ENCODE measurements around the gene LRRC8C.

Gene LRRC8C

DNA sequence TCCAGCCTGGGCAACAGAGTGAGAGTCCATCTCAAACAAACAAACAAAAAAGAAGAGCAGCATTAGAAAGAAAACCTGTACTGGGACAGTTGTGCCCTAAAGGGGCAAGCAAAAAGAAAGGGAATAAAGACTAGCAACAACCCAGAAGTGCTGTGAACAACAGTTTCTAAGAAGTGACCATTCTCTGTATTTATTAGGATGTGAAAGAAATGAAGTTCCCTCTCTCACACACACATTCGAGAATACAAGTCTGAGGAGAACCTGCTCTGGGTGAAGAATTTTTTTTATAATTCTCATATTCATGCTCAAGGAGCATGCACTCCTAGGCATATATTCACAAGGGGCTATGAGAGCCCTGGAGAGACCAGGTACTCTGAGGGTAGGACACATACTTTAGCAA is 128.4 kb downstream of the LRRC8C start:
- Mint-ChIP-seq H3K9me3 (no peaks in the 10 kb centered on the region), H3K4me1 (peaks cover 76% of the 10 kb centered on the region), H3K36me3 (peaks cover 4% of the 10 kb centered on the region), H3K27ac (peak overlapping the region; percentile 68), H3K27me3 (no peaks in the 10 kb centered on the region), H3K4me3 (no peak overlapping the region)

- H3K4me3 Mint-ChIP-seq, result peak overlapping the region; percentile 91
- H3K36me3 Mint-ChIP-seq, result peaks cover 4% of the 10 kb centered on the region
- H3K4me1 Mint-ChIP-seq, result peaks cover 71% of the 10 kb centered on the region
- peak overlapping the region; percentile 95 for H3K27ac Mint-ChIP-seq
- H3K9me3 Mint-ChIP-seq, result no peaks in the 10 kb centered on the region
- H3K27me3 Mint-ChIP-seq, result no peaks in the 10 kb centered on the region
Measured at GRCh38 chr1:89761901-89762300, 129.0 kb downstream of the LRRC8C start.

- no peaks in the 10 kb centered on the region for H3K9me3 Mint-ChIP-seq
Measured at GRCh38 chr1:89762386-89762778, 129.5 kb downstream of the LRRC8C start.

DNA sequence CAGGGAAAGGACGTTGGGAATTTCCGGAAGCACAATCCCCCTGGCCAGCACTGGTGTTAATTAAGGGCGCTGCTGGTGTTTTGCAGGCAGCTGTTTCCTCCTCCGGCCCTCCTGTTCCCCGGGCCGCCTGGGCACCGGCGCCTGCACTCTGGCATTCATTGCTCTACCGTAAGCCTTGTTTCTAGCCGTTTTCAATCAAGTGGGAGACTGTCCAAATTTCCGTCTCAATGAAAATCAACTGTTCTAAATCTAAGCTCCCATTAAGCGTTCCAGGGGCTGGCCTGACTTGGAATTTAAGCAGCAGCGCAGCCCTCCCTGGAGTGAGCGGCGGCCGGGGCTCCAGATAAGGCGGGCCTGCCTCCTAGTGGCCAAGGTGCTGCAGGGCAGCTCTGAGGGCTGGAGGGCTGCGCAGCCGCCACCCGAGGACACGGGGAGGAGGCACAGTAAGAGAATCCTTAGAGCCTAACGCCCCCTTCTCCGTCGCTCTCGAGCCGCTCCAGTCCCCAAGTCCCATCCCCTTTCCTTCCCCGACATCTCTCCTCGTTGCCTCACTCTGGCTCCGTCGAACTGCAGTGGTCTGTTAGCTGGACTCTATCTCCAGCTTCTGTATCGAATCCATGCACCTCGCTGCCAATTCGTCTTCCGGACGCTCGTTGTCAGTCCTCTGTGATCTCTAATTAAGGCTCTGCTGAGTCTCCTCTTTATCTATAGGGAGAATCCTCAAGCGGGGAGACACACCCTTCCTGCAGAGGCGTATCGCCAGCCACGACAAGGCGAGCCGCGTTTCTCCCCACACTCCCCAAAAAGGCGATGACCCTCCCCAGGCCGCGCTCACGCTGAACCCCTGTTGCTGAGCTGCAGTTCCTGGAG is 130.1 kb downstream of the LRRC8C start:
- Mint-ChIP-seq H3K4me1 (peaks cover 59% of the 10 kb centered on the region), H3K9me3 (no peaks in the 10 kb centered on the region), H3K36me3 (peaks cover under 1% of the 10 kb centered on the region), H3K27me3 (no peaks in the 10 kb centered on the region), H3K4me3 (peak overlapping the region; percentile 91), H3K27ac (peak overlapping the region; percentile 95)

More at GRCh38 chr1:89762386-89762778, 129.5 kb downstream of the LRRC8C start:
- H3K27ac Mint-ChIP-seq, result peak overlapping the region; percentile 95
- H3K4me1 Mint-ChIP-seq, result peaks cover 66% of the 10 kb centered on the region
- peak overlapping the region; percentile 91 for H3K4me3 Mint-ChIP-seq
- H3K36me3 Mint-ChIP-seq, result peaks cover 4% of the 10 kb centered on the region
- H3K27me3 Mint-ChIP-seq, result no peaks in the 10 kb centered on the region

DNA sequence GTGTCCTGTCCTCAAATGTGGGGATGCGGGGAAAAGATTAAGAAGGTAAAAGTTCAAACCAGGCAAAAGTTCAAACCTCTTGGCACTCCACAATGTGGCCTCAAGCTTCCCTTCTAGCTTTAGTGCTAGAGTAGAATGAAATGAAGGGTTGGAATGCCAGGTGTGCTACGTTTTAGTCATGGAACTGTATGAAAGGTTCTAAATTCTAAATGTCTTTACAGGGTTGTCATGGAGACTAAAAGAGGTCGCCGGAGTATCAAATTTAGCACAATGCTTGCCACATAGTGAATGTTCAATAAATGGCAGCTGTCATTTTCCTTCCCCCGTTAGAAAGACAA is 130.7 kb downstream of the LRRC8C start:
- no peaks in the 10 kb centered on the region for H3K27me3 Mint-ChIP-seq
- peaks cover 53% of the 10 kb centered on the region for H3K4me1 Mint-ChIP-seq
- no peaks in the 10 kb centered on the region for H3K9me3 Mint-ChIP-seq
- H3K27ac Mint-ChIP-seq, result peak overlapping the region; percentile 95
- H3K36me3 Mint-ChIP-seq, result no peaks in the 10 kb centered on the region
- H3K4me3 Mint-ChIP-seq, result peak overlapping the region; percentile 91

GRCh38 chr1:89765774-89766173 is 132.9 kb downstream of the LRRC8C start:
- Mint-ChIP-seq H3K27me3 (no peaks in the 10 kb centered on the region), H3K4me3 (no peak overlapping the region), H3K36me3 (no peaks in the 10 kb centered on the region), H3K9me3 (no peaks in the 10 kb centered on the region), H3K4me1 (peaks cover 32% of the 10 kb centered on the region), H3K27ac (no peak overlapping the region)

- Mint-ChIP-seq H3K27ac (no peak overlapping the region), H3K4me3 (no peak overlapping the region), H3K9me3 (no peaks in the 10 kb centered on the region), H3K27me3 (no peaks in the 10 kb centered on the region), H3K36me3 (no peaks in the 10 kb centered on the region), H3K4me1 (peaks cover 16% of the 10 kb centered on the region)
Measured at GRCh38 chr1:89767618-89768017, 134.7 kb downstream of the LRRC8C start.
